ENCODE data around the gene WDR86.

Gene WDR86

DNA sequence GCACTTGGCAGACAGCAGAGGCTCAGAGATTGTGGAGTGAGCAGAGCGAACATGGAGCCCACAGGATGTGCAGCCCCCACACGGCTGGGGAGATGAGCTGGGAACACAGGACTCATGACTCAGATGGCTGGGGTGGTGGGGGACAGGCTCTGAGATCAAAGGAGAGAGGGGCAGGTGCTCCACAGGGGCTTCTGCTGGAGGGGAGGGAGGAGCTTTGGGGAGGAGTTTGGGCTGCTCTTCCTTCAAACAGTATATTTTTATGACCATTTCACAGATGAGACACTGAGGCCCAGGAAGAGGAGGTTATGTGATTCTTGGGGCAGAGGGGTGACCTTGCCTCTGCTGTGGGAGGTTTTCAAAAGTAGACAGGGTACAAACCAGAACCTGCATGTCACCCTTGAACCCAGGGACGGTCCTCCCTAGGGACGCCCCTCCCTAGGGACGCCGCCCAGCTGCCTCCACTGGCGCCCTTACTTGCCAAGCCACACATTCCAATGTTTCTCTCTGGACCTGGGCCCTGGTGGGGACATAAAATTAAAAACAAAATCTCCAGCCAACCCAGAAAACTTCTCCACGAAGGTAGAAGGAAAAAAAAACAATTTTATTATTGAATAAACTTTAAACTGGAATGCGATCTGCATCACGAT is 31.1 kb upstream of the WDR86 start:
- TF ChIP-seq, protein P1, sequence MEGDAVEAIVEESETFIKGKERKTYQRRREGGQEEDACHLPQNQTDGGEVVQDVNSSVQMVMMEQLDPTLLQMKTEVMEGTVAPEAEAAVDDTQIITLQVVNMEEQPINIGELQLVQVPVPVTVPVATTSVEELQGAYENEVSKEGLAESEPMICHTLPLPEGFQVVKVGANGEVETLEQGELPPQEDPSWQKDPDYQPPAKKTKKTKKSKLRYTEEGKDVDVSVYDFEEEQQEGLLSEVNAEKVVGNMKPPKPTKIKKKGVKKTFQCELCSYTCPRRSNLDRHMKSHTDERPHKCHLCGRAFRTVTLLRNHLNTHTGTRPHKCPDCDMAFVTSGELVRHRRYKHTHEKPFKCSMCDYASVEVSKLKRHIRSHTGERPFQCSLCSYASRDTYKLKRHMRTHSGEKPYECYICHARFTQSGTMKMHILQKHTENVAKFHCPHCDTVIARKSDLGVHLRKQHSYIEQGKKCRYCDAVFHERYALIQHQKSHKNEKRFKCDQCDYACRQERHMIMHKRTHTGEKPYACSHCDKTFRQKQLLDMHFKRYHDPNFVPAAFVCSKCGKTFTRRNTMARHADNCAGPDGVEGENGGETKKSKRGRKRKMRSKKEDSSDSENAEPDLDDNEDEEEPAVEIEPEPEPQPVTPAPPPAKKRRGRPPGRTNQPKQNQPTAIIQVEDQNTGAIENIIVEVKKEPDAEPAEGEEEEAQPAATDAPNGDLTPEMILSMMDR (conservative IDR thresholded peaks at IDR 0.05; ENCODE audit: low read length) = no peak
- no peak overlapping the region for H3K4me3 ChIP-seq (ENCODE audit: low read length)
- no peak for DNase-seq (ENCODE audit: low read depth)

DNA sequence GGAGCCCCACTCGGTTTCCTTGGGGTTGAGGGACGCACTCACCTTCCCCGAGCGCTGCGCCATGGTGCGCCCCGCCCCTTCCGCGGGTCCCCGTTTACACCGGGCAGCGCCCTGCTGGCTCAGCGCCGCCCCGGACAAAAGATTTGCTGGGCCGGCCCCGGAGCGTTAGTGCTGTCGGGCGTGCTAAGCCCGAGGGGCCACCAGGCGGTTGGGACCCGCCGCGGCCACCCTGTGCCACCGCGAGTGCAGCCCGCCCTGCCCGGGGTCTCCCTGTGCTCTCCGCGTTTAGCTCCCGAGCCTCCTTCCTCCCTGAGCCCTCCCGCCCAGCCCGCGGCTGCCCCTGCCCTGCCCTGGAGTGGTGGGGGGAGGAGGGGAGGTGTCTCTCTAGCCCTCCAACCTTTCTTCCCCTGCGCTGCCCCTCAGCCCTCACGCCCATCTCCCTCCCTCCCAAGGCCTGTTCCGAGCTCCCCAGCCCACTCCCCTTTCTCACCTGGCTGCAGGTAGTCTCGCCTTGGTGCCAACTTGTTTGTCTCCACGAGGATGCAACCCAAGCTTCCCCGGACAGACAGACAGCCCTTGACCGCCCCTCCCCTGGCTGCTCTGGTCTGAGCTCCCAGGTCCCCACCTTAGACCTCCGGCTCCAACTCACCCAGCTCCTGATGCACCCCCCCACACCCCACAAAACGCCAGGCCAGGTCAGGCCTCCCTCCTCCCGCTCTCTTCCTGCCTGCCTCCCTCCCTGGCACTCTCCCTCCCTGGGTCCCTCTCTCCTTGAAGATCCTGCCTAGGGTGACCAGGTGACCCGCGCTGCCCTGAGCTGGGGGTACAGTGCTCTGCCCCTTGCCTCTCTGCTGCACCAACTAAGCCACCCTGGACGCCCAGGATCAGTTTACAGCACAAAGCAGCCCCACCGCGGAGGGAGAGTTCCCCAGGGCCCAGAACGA is 30.3 kb upstream of the WDR86 start, which contains the start of gene CRYGN:
CRYGN (minus strand) TSS at position 287 of the 944 bp plus-strand sequence; CDS start at position 63, 224 bp downstream.
- no peak within 1 kb of the TSS for H3K4me3 ChIP-seq (ENCODE audit: low read length)
- TF ChIP-seq, protein P1 (conservative IDR thresholded peaks at IDR 0.05; ENCODE audit: low read length) = no peak
- no peak for DNase-seq (ENCODE audit: low read depth)

DNA sequence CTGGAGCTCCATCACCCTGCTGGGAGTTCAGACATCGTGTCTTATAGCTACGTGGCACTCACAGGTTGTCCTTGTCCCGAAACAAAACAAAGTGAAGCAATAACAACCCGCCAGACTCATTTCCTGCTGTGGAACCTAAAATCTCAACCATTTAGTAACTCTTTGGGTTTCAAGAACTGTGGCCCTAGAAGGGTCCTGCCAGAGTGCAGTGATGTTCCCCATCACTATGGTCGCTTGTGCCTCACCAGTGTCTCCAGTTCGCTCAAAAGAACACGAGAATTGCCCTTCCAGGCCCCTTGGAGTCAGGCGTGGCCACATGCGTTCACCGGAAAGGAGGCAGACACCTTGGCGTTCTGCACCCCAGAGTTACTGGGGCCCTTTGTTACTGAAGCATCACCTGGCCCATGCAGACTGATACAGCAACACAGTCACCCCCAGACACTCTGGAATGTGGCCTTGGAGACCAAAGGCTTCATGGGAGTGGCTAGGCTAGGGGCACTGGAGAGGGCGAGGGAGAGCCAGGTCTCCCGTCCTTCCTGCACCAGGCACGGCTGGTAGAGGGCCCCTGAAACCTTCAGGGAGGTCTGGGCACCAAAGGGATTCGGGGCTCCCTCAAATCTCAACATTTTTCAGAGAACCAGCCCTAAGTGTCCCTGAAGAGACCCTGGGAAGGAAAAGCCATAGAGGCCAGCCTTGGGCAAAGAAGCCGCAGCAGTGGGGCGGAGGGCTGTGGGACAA is 29.2 kb upstream of the WDR86 start:
- H3K4me3 ChIP-seq (ENCODE audit: low read length) = no peak overlapping the region
- TF ChIP-seq, protein P1 (conservative IDR thresholded peaks at IDR 0.05; ENCODE audit: low read length) = no peak
- DNase-seq (ENCODE audit: low read depth) = no peak

DNA sequence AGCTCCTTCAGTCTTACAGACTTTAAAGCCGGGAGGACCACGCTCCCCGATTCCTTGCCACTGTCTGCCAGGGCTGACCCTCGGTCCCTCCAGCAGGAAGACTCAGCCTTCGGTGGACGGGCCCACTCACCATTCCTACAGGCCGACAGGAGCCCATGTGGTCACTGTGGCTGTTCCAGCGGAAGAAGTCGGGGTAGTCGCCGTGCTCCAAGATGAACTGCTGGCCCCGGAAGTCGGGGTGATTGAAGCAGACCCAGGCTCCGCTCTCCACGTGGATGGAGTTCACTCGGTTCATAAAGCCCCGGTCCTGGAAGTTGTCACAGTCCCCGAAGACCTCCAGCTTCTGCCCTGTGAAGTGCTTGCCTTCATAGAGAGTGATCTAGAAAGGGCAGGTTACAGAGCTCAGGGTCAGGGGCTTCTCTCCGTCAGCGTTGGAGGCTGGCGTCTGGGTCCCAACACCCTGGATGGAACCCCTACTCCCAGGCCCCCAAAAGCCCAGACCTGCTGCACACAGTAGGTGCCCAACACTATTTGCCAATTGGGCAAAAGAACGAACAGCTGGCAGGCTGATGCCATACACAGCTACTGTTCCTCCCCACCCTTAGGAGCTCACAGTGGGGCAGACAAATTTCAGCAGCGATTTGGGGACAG is 28.2 kb upstream of the WDR86 start:
- no peak overlapping the region for H3K4me3 ChIP-seq (ENCODE audit: low read length)
- TF ChIP-seq, protein P1 (conservative IDR thresholded peaks at IDR 0.05; ENCODE audit: low read length) = no peak
- no peak for DNase-seq (ENCODE audit: low read depth)

DNA sequence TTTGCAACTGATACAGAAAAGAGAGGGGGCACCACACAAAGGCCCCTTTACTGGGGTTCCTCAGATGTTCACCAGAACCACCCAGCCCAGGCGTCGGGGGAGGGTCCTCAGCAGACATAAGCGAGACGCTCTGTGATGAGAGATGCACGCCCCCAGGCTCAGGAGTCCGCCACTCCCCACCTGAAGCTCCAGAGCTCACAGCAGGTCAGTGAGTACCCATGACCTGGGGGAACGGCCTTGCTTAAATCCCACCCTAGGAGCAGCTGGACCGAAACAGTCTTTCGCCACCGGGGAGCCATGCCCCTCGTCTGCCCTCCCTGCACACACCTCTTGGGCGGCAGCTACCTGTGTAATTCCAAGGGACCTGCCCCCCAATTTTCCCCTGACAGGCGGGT is 27.3 kb upstream of the WDR86 start:
- no peak for DNase-seq (ENCODE audit: low read depth)
- H3K4me3 ChIP-seq (ENCODE audit: low read length) = no peak overlapping the region
- TF ChIP-seq, protein P1 (conservative IDR thresholded peaks at IDR 0.05; ENCODE audit: low read length) = no peak

DNA sequence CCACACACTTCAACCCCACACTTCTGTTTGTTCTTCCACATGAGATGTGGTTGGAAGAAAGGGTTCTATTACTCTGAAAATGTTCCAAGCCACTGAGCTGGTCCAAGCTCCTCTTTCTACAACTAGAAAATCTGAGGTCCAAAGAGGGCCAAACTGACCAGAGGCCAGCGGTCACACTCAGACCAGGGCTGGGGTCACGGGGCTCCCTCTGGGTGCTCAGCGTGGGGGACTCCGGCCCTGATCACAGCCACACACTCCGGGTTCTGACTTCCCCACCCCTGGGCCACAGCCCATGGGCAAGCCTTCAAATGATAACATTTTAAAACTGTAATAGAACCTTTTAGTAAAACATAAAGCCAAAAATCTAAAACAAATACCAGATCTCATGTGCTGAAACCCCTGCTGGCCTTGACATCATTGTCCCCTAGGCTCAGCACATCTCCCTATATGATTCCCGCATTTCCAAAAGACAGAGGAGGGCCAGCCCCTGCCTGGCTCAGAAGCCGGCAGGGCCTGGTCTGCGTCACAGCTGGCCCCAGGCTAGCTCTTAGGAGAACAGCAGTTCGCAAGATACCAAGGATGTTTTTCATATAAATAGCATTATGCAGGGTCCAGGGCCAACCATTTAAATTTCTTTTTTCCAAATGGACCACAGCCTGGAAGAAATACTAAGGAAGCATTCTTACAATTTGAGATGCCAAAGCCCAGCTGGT is 26.8 kb upstream of the WDR86 start:
- no peak overlapping the region for H3K4me3 ChIP-seq (ENCODE audit: low read length)
- DNase-seq (ENCODE audit: low read depth) = no peak
- TF ChIP-seq, protein P1 (conservative IDR thresholded peaks at IDR 0.05; ENCODE audit: low read length) = no peak

All from AG10803 (cell line).